ENCODE measurements around the gene SPIN1.

Gene SPIN1

GRCh38 chr9:88502552-88503034 lies 114.3 kb downstream of the SPIN1 start:
- DNase-seq: no peak

GRCh38 chr9:88503081-88503844 lies 115.0 kb downstream of the SPIN1 start:
- no peak for DNase-seq

- no peak for DNase-seq
Observed at GRCh38 chr9:88503845-88504764, 115.9 kb downstream of the SPIN1 start.

DNA sequence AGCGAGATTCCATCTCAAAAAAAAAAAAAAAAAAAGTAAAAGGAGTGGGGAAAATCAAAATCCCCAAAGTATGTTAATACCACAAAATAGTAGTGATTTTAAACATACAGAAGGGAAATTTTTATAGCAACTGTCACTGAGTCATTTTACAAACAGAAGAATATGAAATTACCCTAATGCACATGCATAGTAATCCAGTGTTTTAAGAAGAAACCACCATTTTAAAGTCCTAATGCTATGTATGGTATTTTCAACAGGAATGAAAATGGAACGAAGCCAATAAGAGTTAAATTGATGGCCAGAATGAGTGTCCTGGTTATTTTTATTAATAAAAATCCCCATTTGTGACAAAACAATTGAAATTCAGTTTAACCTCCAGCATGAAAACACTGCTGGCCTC lies 120.1 kb downstream of the SPIN1 start:
- no peak for DNase-seq

DNA sequence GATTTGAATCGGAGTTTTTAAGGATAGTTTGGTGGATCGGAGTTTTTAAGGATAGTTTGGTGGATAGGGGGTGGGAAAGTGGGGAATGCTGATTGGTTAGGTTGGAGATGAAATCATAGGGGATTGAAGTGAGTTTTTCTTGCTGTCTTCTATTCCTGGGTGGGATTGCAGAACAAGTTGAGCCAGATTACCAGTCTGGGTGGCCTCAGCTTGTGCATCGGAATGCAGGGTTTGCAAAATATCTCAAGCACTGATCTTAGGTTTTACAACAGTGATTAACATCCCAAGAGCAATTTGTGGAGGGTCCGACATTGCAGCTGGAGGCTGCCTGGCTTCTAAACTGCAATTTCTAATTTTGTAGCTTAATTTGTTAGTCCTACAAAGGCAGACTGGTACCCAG lies 123.7 kb downstream of the SPIN1 start:
- DNase-seq: no peak

DNA sequence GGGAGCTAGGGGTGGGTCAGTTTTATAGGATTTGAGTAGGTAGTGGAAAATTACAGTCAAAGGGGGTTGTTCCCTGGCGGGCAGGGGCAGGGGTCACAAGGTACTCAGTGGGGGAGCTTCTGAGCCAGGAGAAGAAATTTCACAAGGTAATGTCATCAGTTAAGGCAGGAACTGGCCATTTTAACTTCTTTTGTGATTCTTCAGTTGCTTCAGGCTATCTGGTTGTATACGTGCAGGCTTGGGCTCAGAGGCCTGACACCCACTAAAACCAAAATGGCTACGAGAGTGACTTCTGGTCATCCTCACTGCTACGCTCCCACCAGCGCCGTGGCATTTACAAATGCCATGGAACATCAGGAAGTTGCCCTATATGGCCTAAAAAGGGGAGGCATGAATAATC lies 126.0 kb downstream of the SPIN1 start:
- DNase-seq: no peak

GRCh38 chr9:88521308-88521707 lies 133.1 kb downstream of the SPIN1 start:
- DNase-seq: no peak

DNA sequence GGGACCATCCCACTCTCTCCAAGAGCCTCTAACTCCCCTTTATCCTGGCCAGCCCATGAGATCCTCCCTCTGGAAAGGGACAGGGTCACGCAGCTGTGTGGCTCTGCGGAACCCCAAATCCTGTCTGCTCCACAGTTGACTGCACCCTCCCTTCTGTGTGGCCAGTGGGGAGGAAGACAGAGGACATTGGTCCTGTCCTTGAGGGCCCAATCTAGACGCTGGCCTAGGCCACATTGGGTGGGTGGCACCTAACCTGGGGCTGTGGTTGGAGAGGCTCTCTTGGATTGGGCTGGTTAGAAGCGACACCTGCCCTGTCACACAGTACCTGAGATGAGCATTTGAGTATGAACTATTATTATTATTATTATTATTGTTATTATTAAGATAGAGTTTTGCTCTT lies 134.1 kb downstream of the SPIN1 start:
- no peak for DNase-seq

GRCh38 chr9:88523056-88523455 lies 134.8 kb downstream of the SPIN1 start:
- no peak for DNase-seq

- no peak for DNase-seq
Observed at GRCh38 chr9:88524911-88525310, 136.7 kb downstream of the SPIN1 start.

DNA sequence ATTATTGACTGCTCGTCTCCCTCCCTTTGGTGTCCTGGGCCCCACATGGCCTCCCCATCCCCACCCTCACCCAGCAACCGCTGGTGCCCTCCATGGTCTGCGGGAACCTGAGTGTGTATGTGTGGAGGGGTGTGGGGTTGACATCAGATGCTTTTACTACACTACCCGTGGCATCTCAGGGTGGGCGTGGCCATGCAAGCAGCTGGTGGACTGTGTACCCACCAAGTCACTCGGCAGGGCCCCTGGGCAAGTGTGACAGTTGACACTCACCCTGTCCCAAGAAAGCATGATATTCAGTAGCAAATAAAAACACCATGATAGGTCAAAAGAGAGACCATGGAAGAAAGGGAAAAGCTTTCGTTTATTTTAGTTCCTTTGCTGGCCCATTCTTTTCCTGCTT lies 139.4 kb downstream of the SPIN1 start:
- DNase-seq: no peak
